ENCODE results near the gene CGB3.
"Not testable (repeated sequence)": the region's sequence is repeated elsewhere in the genome, so short reads cannot be mapped to it uniquely, and the experiment has no call there.

CGB3 gene

GRCh38 chr19:49019242-49019932, 4.7 kb downstream of the CGB3 start:
- peak; percentile 18 for DNase-seq (ENCODE audit: low read depth)
- peak overlapping the region; percentile 47 for H3K4me3 ChIP-seq (ENCODE audit: low read length)
- TF ChIP-seq CTCF (conservative IDR thresholded peaks at IDR 0.05; ENCODE audit: low read length): no peak

- H3K4me3 ChIP-seq (ENCODE audit: low read length): peak overlapping the region; percentile 47
- DNase-seq (ENCODE audit: low read depth): not testable (repeated sequence)
Observed at GRCh38 chr19:49018388-49019241, 5.5 kb downstream of the CGB3 start.

- DNase-seq (ENCODE audit: low read depth): peak; percentile 50
- H3K4me3 ChIP-seq (ENCODE audit: low read length): peak overlapping the region; percentile 47
- peak; percentile 55 for TF ChIP-seq CTCF (conservative IDR thresholded peaks at IDR 0.05; ENCODE audit: low read length)
Observed at GRCh38 chr19:49017666-49018351, 6.3 kb downstream of the CGB3 start.

- no peak for DNase-seq (ENCODE audit: low read depth)
- H3K4me3 ChIP-seq (ENCODE audit: low read length): peak within 1 kb of the TSS; percentile 47
- no peak for TF ChIP-seq CTCF (conservative IDR thresholded peaks at IDR 0.05; ENCODE audit: low read length)
Observed at GRCh38 chr19:49017041-49017665, 7.0 kb downstream of the CGB3 start, which contains the start of gene LHB. LHB (minus strand) TSS chr19:49017091; CDS start chr19:49017081, 10 bp downstream.

- no peak overlapping the region for H3K4me3 ChIP-seq (ENCODE audit: low read length)
- TF ChIP-seq CTCF (conservative IDR thresholded peaks at IDR 0.05; ENCODE audit: low read length): no peak
- no peak for DNase-seq (ENCODE audit: low read depth)
Observed at GRCh38 chr19:49016067-49016839, 7.9 kb downstream of the CGB3 start.

- DNase-seq (ENCODE audit: low read depth): no peak
- no peak overlapping the region for H3K4me3 ChIP-seq (ENCODE audit: low read length)
- TF ChIP-seq CTCF (conservative IDR thresholded peaks at IDR 0.05; ENCODE audit: low read length): no peak
Observed at GRCh38 chr19:49014870-49015255, 9.3 kb downstream of the CGB3 start.
